ENCODE data around the gene NLRP9. TPM values are rescaled to one million over a fixed set of nuclear protein-coding genes. Genes with fewer than 3 reads are reported as not detected.
"Not testable (repeated sequence)": the region's sequence is repeated elsewhere in the genome, so short reads cannot be mapped to it uniquely, and the experiment has no call there.

NLRP9 gene
- total and polyA plus RNA-seq, 5 experiments from 2014 or later: not detected

- no peaks in the 10 kb centered on the region for H3K4me1 Mint-ChIP-seq
- POLR2A ChIA-PET: no interaction called here
- H3K27me3 Mint-ChIP-seq: peaks cover 43 to 71% (median 48%) of the 10 kb centered on the region in 5 donors
- no peak for DNase-seq
- ATAC-seq: no peak
- H3K9me3 Mint-ChIP-seq: peaks cover 3 to 43% (median 23%) of the 10 kb centered on the region in 9 donors
- no peak overlapping the region for H3K4me3 Mint-ChIP-seq
- H3K27ac Mint-ChIP-seq: no peak overlapping the region
- peaks cover 0 to 32% (median 20%) of the 10 kb centered on the region in 3 donors for H3K36me3 Mint-ChIP-seq
These were observed 17.9 kb downstream of the NLRP9 start for GRCh38 chr19:55720214-55720746.

DNA sequence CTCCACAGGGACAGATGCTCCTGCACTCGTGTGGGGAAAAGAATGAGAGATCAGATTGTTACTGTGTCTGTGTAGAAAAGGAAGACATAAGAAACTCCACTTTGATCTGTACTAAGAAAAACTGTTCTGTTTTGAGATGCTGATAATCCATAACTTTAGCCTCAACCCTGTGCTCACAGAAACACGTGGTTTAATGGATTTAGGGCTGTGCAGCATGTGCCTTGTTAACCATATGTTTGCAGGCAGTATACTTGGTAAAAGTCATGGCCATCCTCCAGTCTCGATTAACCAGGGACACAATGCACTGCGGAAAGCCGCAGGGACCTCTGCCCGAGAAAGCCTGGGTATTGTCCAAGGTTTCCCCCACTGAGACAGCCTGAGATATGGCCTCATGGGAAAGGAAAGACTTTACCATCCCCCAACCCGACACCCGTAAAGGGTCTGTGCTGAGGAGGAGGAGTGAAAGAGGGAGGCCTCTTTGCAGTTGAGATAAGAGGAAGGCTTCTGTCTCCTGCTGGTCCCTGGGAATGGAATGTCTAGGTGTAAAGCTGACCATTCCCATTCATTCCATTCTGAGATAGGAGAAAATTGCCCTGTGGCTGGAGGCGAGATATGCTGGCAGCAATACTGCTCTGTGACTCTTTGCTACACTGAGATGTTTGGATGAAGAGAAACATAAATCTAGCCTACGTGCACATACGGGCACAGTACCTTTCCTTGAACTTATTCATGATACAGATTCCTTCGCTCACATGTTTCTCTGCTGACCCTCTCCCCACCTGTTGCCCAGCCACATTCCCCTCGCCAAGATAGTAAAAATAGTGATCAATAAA, 20.1 kb downstream of the NLRP9 start:
- H3K9me3 Mint-ChIP-seq: peaks cover 3 to 40% (median 24%) of the 10 kb centered on the region in 9 donors
- H3K4me1 Mint-ChIP-seq, ATAC-seq, DNase-seq, H3K4me3 Mint-ChIP-seq, POLR2A ChIA-PET: not testable (repeated sequence)
- peak overlapping the region in 1 of 10 donors; percentile 51 for H3K27ac Mint-ChIP-seq
- H3K36me3 Mint-ChIP-seq: peaks cover 0 to 32% (median 20%) of the 10 kb centered on the region in 3 donors
- H3K27me3 Mint-ChIP-seq: peaks cover 42 to 66% (median 48%) of the 10 kb centered on the region in 5 donors

GRCh38 chr19:55717251-55717650, 21.0 kb downstream of the NLRP9 start:
- H3K36me3 Mint-ChIP-seq: peaks cover 0 to 27% (median 16%) of the 10 kb centered on the region in 3 donors
- H3K4me3 Mint-ChIP-seq: no peak overlapping the region
- no peak for DNase-seq
- H3K9me3 Mint-ChIP-seq: peaks cover 3 to 35% (median 19%) of the 10 kb centered on the region in 9 donors
- no peak for ATAC-seq
- POLR2A ChIA-PET: no interaction called here
- H3K27me3 Mint-ChIP-seq: peaks cover 37 to 59% (median 43%) of the 10 kb centered on the region in 5 donors
- H3K4me1 Mint-ChIP-seq: peaks cover 3 to 11% (median 5%) of the 10 kb centered on the region in 4 donors
- H3K27ac Mint-ChIP-seq: no peak overlapping the region

DNA sequence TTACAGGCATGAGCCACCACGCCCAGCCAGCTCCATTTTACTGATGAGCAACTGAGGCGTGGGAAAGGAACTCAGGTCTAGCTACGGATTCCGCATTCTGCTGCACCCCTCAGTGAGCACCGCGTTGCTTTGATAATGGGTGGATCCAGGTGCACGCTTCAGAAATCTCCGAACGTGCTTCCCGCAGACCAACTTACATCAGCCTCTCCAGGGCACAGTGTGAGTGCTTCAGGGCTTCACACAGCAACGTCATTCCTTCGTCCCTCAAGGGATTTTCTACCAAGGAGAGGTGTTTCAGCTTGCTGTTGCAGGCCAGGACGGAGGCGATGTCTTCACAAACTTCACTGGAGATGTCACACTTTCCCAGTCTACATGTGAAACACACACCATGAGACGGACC, 21.7 kb downstream of the NLRP9 start:
- H3K27ac Mint-ChIP-seq: no peak overlapping the region
- peaks cover 31 to 52% (median 38%) of the 10 kb centered on the region in 5 donors for H3K27me3 Mint-ChIP-seq
- no peak for ATAC-seq
- DNase-seq: no peak
- POLR2A ChIA-PET: no interaction called here
- H3K4me3 Mint-ChIP-seq: no peak overlapping the region
- H3K36me3 Mint-ChIP-seq: peaks cover 0 to 20% (median 10%) of the 10 kb centered on the region in 3 donors
- H3K9me3 Mint-ChIP-seq: peaks cover 2 to 28% (median 12%) of the 10 kb centered on the region in 9 donors
- H3K4me1 Mint-ChIP-seq: peaks cover 3 to 12% (median 7%) of the 10 kb centered on the region in 4 donors

- POLR2A ChIA-PET: no interaction called here
These were observed 25.2 kb downstream of the NLRP9 start for GRCh38 chr19:55712804-55713631.

GRCh38 chr19:55711719-55712118, 26.5 kb downstream of the NLRP9 start:
- no peak for DNase-seq
- no peak for ATAC-seq
- Mint-ChIP-seq H3K9me3 (peaks cover 0 to 9% (median 0%) of the 10 kb centered on the region in 9 donors), H3K27me3 (peaks cover 0 to 9% (median 4%) of the 10 kb centered on the region in 5 donors), H3K36me3 (no peaks in the 10 kb centered on the region), H3K27ac (peak overlapping the region in 5 of 10 donors; percentile 43 to 72 (median 69)), H3K4me1 (peaks cover 3 to 12% (median 7%) of the 10 kb centered on the region in 4 donors), H3K4me3 (no peak overlapping the region)
- POLR2A ChIA-PET: interaction anchor here (0.6 kb wide), 1 partner anchor 138 kb away, joined by 3 read pairs; no protein-coding TSS in a partner anchor

More at GRCh38 chr19:55712804-55713631, 25.2 kb downstream of the NLRP9 start:
- DNase-seq: no peak
- ATAC-seq: no peak
- Mint-ChIP-seq H3K27me3 (peaks cover 8 to 22% (median 17%) of the 10 kb centered on the region in 5 donors), H3K9me3 (peaks cover 0 to 9% (median 0%) of the 10 kb centered on the region in 9 donors), H3K27ac (peak overlapping the region in 4 of 10 donors; percentile 31 to 58 (median 50)), H3K4me3 (no peak overlapping the region), H3K36me3 (no peaks in the 10 kb centered on the region), H3K4me1 (peaks cover 3 to 12% (median 7%) of the 10 kb centered on the region in 4 donors)

DNA sequence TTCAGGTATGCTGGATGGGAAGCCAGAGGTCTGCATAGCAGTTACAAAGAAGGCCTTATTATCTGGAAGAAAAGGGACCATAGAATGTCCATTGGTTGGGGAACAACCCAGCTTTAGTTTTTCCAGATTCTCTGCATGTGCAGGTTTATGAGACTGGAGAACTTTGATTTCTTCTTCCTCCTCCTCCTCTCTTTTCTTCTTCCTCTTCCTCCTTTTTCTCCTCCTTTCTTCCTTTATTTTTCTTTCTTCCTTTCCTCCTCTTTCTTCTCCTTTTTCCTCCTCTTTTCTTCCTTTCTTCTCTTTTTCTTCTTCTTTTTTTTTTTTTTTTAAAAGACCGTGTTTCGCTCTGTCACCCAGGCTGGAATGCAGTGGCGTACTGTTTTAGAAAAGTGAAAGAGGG, 32.2 kb downstream of the NLRP9 start:
- no peaks in the 10 kb centered on the region for H3K9me3 Mint-ChIP-seq
- peaks cover 0 to 11% (median 0%) of the 10 kb centered on the region in 3 donors for H3K36me3 Mint-ChIP-seq
- POLR2A ChIA-PET: interaction anchor here (0.6 kb wide), 1 partner anchor 80 kb away, joined by 3 read pairs; no protein-coding TSS in a partner anchor
- ATAC-seq (no peak), DNase-seq (no peak)
- H3K27ac Mint-ChIP-seq: peak overlapping the region in 1 of 10 donors; percentile 13
- H3K4me3 Mint-ChIP-seq: no peak overlapping the region
- H3K4me1 Mint-ChIP-seq: peaks cover 0 to 12% (median 2%) of the 10 kb centered on the region in 4 donors
- H3K27me3 Mint-ChIP-seq: no peaks in the 10 kb centered on the region

DNA sequence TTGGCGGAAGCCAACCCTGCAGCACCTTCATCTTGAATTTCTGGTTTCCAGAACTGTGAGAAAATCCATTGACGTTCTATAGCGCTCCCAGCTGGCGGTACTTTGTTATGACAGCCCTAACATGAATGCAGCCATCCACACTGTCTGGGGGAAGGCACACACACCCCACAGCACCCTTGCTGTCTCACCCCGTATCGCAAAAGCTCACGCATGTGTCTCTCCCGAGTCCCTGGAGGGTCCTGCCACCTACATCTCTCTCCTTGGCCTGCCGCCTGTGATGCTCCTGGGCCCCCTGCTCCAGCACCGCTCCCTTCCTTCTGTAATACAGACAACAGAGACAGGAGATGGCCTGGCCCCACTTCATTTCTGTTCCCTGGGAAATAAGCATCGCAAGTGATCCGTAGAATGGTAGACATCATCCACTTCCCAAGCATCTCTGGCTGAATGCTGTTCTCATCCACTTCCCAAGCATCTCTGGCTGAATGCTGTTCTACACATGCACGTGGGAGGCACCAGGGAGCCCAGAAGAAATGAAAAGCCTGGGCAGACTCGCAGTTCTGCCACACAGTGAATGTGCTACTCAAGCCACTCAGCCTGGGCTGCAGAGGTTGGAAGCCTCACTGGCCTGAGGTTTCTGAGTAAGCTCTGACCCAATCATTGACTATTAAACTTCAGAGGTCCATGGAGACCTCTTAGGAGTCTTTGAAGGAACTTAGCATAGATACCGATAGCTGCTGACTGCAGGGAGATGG, 33.5 kb downstream of the NLRP9 start:
- ATAC-seq (no peak), DNase-seq (no peak)
- peaks cover 0 to 11% (median 6%) of the 10 kb centered on the region in 3 donors for H3K36me3 Mint-ChIP-seq
- POLR2A ChIA-PET: interaction anchor here (0.7 kb wide), 1 partner anchor 23 kb away, joined by 3 read pairs; no protein-coding TSS in a partner anchor
- H3K27me3 Mint-ChIP-seq: no peaks in the 10 kb centered on the region
- H3K27ac Mint-ChIP-seq: peak overlapping the region in 1 of 10 donors; percentile 36
- H3K4me3 Mint-ChIP-seq: no peak overlapping the region
- no peaks in the 10 kb centered on the region for H3K9me3 Mint-ChIP-seq
- H3K4me1 Mint-ChIP-seq: peaks cover 0 to 12% (median 2%) of the 10 kb centered on the region in 4 donors

DNA sequence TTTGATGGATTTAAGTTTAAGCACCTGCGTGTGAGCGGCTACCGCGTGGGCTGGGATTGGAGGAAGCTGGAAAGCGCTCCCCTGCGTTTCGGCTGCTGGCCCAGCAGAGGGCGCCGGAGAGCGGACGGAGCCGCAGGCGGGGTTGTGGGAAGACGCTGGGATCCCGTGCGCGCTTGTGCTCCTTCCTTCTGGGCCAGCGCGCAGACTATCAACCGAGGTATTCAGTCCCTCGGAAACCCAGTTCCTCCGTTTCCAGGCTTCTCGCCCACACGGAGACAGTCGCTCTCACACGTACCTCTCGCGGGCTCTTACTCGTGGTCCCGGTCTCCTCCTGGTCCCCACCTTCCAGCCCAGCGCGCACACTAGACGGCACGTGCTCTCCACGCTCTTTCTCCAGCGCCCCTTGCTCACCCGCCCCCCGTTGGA, 34.4 kb downstream of the NLRP9 start:
- Mint-ChIP-seq H3K27me3 (no peaks in the 10 kb centered on the region), H3K4me1 (peaks cover 0 to 12% (median 2%) of the 10 kb centered on the region in 4 donors), H3K4me3 (no peak overlapping the region), H3K27ac (peak overlapping the region in 2 of 10 donors; percentile 25 to 76), H3K9me3 (no peaks in the 10 kb centered on the region), H3K36me3 (peaks cover 0 to 12% (median 12%) of the 10 kb centered on the region in 3 donors)
- POLR2A ChIA-PET: interaction anchor here (0.6 kb wide), 1 partner anchor 1271 kb away, joined by 3 read pairs; no protein-coding TSS in a partner anchor
- peak in 7 of 10 donors; percentile 7 to 42 (median 30) for DNase-seq
- ATAC-seq: peak; percentile 63 to 66

DNA sequence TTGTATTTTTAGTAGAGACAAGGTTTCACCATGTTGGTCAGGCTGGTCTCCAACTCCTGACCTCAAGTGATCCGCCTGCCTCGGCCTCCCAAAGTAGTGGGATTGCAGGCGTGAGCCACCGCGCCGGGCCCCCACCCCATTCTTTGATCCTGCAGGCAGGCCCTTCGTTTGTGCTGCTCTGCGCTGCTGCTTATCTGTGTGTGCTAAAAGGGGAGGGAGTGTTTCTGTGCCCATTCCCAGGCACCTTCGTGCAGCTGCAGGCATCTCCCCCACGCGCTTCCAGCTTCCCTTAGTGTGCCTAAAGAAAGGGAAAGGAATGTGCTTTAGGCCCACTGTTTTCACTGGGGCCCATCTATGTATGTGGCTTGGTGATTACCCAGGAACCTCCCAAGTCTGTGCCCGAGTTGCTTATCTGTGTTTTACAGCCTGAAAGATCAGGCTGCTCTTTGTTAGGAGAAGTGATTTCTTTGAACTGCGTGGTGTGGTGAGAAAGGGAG, 36.0 kb downstream of the NLRP9 start:
- Mint-ChIP-seq H3K36me3 (peaks cover 0 to 24% (median 15%) of the 10 kb centered on the region in 3 donors), H3K9me3 (no peaks in the 10 kb centered on the region), H3K27me3 (no peaks in the 10 kb centered on the region), H3K27ac (no peak overlapping the region), H3K4me1 (peaks cover 0 to 12% (median 2%) of the 10 kb centered on the region in 4 donors), H3K4me3 (no peak overlapping the region)
- DNase-seq (no peak), ATAC-seq (no peak)
- POLR2A ChIA-PET: no interaction called here

GRCh38 chr19:55700813-55701212, 37.4 kb downstream of the NLRP9 start:
- Mint-ChIP-seq H3K4me1 (peaks cover 0 to 12% (median 2%) of the 10 kb centered on the region in 4 donors), H3K27ac (no peak overlapping the region), H3K27me3 (no peaks in the 10 kb centered on the region), H3K36me3 (peaks cover 0 to 37% (median 15%) of the 10 kb centered on the region in 3 donors), H3K4me3 (no peak overlapping the region), H3K9me3 (no peaks in the 10 kb centered on the region)
- POLR2A ChIA-PET: interaction anchor here (0.7 kb wide), 1 partner anchor 47 kb away, joined by 3 read pairs; no protein-coding TSS in a partner anchor
- no peak for ATAC-seq
- DNase-seq: no peak
